Activated CD4-positive, CD25-positive, alpha-beta regulatory T cell (primary cell): Measurements from ENCODE around the gene ADH1C.
"Not testable (repeated sequence)": the region's sequence is repeated elsewhere in the genome, so short reads cannot be mapped to it uniquely, and the experiment has no call there.

Source experiments
- DNase-seq, 4 experiments: peaks; one replicate each; lab custom pipeline; 2025; lab: John Stamatoyannopoulos, UW

Gene ADH1C

DNA sequence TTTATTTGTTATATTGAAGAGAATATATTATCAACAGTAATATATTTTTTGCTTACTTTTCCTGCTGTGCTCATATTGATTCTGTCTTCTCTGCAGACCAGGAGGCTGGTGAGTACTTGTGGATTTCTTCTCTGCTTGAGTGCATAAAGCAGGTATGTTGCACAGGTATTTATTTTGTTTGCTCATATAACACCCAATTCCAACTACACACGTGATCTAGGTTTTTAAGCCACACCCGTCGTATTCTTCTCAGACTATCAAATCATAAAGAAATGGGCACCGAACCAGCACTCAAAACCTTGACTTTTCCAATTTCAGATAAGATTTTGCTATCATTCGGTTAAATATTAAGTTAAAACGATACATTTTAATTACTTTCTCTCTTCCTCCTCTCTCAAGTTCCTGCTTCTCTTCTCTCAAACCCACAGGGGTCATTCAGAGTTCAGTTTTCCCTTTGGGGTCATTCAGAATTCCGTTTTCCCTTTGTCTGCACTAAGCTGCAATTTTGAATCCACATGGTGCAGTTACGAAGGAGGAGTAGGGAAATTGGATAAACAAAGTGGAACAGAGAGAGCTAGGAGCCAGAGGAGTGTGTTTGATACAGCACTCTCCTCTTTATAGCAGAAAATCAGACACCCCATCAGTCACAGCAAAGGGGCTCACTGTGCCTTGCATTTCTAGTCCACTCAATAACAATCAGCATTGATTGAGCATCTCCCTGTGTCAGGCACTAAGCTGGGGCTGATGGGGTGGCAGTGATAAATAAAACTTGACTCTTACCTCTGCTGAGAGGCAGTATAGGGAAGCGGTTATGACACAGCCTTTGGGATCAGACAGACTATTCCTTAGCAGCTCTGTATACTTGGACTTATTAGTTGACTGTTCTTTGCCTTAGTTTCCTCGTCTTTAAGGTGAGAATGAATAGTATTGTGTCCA, at the start of gene ADH1C:
Gene ADH1C (minus strand): TSS at position 145 of the 936 bp plus-strand sequence. CDS start 71 bp downstream, at position 74.
- no peak for DNase-seq

DNA sequence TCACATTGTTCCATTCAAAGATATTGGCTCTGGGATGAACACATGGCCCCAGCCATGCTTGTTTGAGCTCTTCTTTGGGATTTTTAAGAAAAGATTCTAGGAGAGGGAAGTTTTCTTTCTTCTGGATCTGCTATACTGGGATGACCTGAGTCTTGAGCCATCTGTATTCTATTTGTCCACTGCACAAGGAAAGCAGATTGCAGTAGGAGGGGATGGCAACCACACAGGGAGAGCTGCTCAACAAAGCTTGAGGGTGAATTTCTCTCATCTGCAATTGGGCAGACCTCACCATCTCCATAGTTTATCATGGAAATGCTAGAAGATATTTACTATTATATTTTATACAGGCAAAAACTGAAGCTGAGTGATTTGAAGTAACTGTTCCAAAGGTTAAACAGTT, 48.3 kb upstream of the ADH1C start:
- DNase-seq: no peak

DNA sequence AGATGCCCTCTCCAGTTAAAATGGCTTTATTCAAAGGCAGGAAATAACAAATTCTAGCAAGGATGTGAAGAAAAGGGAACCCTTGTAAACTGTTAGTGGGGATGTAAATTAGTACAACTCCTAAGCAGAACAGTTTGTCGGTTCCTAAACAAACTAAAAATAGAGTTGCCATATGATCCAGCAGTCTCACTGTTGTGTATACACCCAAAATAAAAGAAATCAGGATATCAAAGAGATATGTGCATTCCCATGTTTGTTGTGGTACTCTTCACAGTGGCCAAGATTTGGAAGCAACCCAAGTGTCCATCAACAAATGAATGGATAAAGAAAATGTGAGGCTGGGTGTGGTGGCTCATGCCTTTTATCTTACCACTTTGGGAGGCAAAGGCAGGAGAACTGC, 46.5 kb upstream of the ADH1C start:
- DNase-seq: no peak

DNA sequence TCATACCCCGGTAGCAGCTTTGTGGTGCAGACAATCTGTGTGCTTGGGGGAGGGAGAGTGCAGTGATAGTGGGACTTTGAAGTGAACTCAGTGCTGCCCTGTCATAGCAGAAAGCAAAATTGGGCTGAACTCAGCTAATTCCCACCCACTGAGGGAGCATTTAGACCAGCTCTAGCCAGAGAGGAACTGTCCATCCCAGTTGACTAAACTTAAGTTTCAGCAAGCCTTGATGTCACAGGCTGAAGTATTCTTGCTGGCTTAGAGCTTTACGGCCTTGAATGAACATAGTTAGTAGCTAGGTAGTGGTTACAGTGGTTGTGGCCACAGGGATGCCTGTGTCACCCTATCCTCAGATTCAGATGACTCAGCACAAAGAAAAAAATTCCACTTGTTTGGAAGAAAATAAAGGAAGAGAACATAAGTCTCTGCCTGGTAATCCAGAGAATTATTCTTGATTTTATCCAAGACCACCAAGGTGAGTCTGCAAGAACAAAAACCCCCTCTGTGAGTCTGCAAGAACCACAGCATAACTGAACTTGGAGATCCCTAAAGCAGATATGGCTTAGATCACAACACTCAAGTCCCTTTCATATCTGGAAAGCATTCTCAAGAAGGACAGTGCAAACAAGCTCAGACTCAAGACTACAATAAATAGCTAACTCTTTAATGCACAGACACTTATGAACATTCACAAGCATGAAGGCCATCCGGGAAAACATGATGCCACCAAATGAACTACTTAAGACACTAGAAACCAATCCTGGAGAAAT, 43.2 kb upstream of the ADH1C start:
- DNase-seq: no peak

DNA sequence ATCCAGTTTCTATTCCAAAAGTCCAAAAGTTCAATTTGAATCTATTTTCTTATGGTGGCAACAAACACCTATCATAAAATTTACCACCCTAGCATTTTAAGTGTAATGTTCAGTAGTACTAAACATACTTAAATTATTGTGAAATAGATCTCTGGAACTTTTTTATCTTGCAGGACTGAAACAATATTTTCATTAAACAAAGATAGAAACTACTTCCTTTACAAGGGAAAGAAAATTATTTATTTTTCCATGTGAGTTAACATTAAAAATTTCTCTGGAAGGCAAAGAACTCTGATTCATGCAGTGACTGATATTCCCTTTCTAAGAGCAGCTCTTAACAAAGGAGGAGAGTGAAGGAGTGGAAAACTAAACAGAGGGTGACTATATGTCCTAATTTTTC, 42.4 kb upstream of the ADH1C start:
- no peak for DNase-seq

DNA sequence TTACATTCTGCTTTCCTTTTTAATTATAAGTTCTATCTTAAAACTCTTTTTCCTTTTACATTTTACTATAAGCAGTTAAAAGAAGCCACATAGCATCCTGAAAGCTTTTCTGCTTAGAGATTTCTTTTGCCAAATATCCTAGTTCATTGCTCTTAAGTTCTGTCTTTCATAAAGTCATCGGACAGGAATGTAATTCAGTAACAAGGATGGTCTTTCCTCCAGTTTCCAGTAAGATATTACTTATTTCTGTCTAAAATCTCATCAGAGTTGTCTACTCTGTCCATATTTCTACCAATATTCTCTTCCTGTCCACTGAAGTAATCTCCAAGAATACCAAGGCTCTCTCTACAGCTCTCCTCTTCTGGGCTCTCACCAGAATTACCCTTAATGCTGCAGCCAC, 37.5 kb upstream of the ADH1C start:
- no peak for DNase-seq

DNA sequence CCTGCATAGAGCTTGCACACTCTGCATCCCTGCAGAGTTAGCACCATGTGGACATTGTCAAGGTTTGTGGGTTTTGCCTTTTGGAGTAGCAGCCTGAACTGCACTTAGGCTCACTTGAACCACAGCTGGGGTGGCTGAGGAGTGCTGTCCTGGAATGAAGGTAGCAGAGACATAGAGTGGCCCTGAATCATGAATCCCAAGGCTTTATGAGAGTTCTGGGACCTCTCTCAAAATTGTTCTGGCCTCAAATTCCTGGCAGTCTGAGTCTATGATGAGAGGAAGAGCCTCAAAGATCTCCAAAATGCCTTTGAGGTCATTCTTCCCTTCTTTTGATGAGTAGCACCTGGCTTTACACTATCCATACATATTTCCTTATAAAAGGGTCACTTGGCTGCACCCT, 37.1 kb upstream of the ADH1C start:
- no peak for DNase-seq

DNA sequence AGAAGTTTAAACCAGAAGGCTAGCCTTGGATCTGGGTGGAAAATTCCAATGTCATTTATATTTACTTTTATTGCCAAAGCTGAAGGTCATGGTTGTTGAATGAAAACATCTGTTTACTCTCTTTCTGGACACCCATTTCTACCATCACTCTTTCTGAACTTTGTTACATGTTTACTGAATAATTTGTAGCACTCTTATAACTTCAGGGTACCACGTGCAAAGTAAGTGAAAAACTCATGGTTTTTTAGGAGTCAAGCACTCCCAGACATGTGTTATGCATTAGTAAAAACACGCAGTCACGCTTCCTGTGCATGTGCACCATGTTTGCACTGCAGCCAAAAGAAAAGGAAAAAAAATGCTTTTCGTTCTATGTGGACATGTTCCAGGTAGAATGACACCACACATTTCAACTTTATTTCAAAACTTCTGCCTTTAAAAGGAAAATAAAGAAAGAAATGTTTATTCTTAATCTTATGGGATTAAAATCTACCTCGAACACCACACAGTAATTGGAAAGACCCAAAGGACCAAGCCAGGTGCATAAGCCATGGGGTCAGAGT, 31.4 kb upstream of the ADH1C start:
- no peak for DNase-seq

DNA sequence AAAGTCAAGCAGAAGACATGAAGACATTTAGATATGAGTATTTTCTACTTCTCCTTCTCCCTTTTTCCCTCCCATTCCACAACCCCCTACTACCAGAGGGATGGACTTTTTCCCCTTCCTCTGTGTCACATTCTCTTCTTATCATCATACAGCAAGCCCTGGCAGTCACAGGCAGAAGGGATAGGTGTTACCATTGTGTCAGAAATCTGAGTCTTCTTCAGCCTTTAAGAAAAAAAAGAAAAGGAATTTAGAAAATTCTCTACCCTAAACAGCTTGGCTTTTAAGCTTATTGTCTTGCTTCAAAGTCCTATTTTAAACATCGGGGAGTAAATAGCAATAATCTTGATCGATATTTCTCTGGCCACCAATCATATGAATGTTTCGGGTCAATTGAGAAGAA, 30.9 kb upstream of the ADH1C start:
- DNase-seq: no peak

DNA sequence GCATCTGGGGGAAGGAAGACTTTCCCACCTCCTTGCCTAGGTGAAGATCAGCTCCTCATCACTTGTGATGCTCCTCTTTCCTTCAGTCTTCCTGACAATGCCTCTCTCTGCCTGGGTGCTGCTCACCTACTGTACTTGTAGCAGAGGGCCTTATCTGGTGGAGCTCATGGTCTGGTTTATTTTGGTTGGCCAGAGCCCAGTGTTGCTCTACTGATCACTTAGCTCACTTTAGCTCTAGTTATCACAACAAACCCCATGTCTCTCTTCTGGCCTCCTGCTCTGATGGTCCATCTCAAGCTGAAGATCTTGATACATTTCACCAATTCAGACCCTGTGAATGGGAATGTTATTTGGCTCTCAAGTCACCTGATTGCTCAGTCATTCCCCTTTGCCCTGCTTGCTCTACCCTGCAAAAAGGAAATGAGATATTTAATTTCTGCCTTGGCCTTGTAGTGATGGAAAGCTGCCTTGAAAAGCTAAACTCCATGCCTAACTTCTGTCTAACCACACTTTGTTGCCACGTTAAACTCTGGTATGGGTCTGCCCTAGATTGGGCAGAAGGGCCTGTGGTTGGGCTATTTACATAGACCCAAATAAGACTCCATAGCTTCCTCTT, 30.3 kb upstream of the ADH1C start:
- DNase-seq: no peak

DNA sequence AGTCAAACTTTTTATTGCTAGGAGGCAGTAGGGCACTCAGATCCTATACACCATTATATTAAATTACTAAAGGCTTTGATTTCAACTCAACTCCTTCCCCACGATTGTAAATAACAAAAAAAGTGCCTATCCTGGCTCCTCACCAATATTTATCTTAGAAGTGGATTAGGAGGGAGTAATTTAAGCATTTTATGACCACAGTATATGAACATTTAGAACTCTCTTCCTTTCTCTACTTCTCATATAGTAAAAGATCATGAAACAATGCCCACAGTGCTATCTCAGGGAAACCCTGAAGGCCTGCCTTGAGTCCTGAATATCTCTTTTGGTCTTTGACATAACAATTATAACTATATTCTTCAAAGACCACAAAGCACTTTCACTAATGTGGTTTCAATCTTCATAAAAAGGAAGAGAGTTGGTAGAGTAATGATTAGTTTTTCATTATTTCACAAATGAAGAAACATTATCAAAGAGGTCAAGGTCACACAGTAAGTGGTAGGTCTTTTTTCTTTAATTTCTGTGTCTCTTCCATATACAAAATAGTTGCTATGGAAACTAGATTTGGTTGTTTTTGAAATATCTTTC, 29.1 kb upstream of the ADH1C start:
- no peak for DNase-seq

DNA sequence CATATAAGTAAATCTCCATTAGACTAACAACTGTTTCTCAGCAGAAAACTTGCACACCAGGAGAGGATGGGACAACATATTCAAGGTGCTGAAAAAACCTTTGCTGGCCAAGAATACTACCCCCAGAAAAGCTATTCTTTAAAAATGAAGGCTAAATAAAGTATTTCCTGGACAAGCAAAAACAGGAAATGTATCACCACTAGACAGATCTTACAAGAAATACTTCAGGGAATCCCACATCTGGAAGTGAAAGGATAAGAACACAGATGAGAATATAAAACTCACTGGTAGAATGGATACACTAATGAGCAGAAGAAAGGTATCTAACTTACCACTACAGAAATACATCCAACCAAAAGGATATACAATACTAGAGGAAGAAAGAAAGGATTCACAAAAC, 27.0 kb upstream of the ADH1C start:
- DNase-seq: no peak

DNA sequence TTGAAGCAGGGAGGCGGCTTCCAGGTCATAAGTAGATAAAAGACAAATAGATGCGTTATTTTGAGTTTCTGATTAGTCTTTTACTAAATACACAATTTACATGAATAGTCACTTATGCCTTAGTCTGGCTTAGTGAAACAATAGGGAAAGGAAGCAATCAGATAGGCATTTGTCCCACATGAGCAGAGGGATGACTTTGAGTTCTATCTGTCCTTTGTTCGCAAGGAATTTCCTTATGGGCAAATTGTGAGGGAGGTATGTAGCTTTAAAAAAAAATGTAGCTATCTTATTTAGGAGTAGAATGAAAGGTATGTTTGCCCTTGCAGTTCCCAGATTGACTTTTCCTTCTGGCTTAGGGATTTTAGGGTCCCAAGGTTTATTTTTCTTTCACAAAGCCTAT, 26.3 kb upstream of the ADH1C start:
- DNase-seq: no peak

DNA sequence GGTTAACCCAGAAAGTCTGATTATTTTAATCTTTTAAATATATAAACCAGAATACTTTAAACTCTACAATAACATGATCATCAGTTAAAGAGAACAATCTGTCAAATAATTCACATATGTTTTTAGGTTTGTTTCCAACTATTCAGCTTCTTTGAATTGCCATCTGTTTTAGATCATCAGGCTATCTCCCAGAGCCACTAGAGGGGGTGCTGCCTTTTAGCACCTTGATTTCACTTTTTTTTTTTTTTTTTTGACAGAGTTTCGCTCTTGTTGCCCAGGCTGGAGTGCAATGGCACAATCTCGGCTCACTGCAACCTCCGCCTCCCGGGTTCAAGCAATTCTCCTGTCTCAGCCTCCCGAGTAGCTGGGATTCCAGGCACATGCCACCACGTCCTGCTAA, 24.8 kb upstream of the ADH1C start:
- not testable (repeated sequence) for DNase-seq

DNA sequence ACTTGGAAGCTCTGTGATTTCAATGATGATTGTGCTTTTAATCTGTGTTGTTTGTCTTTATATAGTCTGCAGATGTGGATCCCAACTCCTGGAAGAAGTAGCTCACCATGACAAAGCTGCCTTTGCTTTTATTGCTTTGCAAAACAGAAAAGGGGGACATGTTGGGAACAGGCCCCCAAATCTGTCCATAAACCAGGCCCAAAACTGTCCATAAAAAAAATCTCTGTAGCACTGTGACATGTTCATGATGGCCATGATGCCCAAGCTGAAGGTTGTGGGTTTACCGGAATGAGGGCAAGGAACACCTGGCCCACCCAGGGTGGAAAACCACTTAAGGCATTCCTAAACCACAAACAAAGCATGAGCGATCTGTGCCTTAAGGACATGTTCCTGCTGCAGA, 19.9 kb upstream of the ADH1C start:
- not testable (repeated sequence) for DNase-seq

DNA sequence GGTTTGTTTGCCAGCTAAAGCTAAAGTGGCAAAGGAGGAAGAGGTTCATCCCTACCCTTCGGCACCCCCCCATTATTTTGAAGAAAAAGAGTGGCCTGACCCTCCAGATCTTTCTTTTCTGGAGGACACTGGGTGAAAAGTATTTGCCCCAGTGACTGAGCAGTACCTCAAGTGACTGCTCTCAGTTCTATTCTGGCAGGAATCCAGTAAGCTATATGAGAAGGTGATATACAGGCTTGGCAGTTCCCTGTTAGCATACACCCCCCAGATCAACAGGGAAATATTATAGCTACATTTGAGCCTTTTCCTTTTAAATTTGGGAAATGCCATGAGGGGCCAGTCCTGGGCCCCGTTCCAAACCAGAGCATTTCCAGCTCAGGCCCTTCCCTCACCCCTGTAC, 15.3 kb upstream of the ADH1C start:
- not testable (repeated sequence) for DNase-seq

DNA sequence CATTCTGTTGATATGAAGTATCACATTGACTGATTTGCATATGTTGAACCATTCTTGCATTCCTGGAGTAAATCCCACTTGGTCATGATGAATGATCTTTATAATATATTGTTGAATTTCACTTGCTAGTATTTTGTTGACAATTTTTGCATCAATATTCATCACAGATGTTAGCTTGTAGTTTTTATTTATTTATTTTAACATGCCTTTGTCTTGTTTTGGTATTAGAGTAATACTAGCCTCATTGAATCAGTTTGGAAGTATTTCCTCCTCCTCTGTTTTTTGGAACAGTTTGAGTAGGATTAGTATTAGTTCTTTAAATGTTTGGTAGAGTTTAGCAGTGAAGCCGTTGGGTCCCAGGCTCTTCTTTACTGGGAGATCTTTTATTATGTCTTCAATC, 13.9 kb upstream of the ADH1C start:
- no peak for DNase-seq

DNA sequence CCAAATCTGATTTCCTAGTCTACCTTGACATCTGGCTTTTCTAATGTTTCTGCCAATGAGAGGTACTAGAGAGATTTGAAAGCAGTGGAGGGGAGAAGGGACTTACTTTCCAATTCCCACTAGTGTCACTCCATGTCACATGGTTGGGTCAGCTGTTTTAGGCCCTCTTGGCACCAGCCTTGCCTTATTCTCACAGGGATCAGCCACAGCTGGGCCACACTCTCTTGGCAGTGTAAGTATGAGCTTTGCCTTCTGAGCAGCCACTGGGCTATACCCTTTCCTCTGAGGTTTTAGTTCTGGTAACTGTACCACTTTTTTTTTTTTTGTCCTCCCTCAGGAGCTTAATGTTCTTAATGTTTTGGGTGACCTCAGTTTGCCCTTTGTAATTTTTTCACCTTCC, 10.2 kb upstream of the ADH1C start:
- DNase-seq: no peak

DNA sequence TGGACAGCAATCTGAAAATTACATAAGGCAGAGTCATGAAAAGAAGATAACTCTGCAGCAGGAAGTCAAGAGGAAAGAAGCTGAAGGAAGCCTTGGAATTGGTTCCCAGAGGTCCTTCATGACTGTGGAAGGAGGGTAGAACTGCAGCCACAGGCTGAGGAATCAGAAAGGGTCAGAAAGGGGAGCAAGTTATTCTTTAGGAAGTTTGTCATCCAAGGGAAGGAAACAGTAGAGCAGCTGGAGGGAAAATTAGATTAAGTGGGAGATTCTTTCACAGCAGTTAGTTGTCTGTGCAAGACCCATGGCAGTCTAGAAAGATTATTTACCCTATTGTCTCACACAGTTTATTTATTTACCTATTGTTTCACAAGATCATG, 9.3 kb upstream of the ADH1C start:
- no peak for DNase-seq

DNA sequence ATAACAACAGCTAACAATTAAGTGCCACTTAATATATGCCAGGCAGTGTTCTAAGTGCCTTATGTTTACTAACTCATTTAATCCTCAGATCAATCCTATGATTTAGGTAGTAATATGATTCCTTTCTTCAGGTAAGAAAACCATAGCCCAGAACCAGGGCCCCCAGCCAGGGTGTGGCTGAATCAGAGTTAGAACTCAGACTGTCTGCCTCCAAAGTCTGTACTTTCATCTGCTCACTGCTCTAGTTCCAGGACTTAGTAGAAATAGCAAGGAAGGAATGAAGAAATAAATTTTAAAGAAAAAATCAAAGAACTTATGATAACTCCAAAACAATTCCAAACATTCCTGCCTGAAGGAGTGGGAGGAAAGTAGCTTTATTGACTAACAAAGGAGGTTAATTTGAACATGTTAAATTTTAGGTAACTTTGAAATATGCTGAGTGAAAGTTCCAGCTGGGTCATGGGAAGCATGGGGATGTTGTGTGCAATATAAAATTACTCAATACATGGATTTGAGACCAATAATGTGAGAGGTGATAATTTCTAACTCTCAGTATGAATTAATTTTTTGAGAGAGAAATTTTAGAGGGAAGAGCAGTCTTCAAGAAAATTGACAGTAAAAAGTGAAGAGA, 8.8 kb upstream of the ADH1C start:
- no peak for DNase-seq

DNA sequence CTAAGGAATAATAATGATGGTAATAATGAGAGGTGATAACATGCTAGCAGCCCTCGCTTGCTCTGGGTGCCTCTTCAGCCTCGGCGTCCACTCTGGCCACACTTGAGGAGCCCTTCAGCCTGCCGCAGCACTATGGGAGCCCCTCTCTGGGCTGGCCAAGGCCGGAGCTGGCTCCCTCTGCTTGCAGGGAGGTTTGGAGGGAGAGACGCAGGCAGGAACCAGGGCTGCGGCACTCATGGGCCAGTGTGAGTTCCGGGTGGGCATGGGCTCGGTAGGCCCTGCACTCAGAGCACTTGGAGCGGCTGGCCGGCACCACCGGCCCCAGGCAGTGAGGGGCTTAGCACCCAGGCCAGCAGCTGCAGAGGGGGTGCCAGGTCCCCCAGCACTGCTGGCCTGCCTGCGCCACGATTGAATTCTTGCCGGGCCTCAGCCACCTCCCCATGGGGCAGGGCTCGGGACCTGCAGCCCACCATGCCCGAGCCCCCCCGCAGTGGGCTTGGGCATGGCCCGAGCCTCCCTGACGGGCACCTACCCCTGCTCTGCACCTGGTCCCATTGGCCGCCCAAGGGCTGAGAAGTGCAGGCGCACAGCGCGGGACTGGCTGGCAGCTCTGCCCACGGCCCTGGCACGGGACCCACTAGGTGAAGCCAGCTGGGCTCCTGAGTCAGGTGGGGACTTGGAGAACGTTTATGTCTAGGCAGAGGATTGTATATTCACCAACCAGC, 7.1 kb upstream of the ADH1C start:
- no peak for DNase-seq
